HG03565 (cell line): ENCODE data around the gene ARL10.
"Not testable (repeated sequence)": the region's sequence is repeated elsewhere in the genome, so short reads cannot be mapped to it uniquely, and the experiment has no call there.

Source experiments
- ATAC-seq: cut with Tn5 transposase; IDR thresholded peaks from one replicate; pipeline ENCODE4 v1.9.1; 2021; ENCODE audit warnings: mild to moderate bottlenecking, moderate library complexity; ENCODE audit not compliant: unreplicated experiment

The ARL10 gene

GRCh38 chr5:176388444-176389134 is 23.3 kb downstream of the ARL10 start, which contains the start of the genes HIGD2A and NOP16:
HIGD2A (plus strand) TSS chr5:176388751; CDS start chr5:176388820, 69 bp downstream.
NOP16 (minus strand) TSS chr5:176388598; CDS start chr5:176388539, 59 bp downstream.
- ATAC-seq: peak; percentile 78

GRCh38 chr5:176389135-176390123 is 24.1 kb downstream of the ARL10 start:
- ATAC-seq: no peak

- ATAC-seq: no peak
Measured at GRCh38 chr5:176391479-176391878, 26.2 kb downstream of the ARL10 start.

- no peak for ATAC-seq
Measured at GRCh38 chr5:176391999-176392398, 26.7 kb downstream of the ARL10 start.

- ATAC-seq: no peak
Measured at GRCh38 chr5:176392526-176392925, 27.2 kb downstream of the ARL10 start.

- ATAC-seq: no peak
Measured at GRCh38 chr5:176394096-176394495, 28.8 kb downstream of the ARL10 start.

GRCh38 chr5:176394881-176395675 is 29.8 kb downstream of the ARL10 start:
- ATAC-seq: no peak

GRCh38 chr5:176396330-176396729 is 31.0 kb downstream of the ARL10 start:
- ATAC-seq: no peak

GRCh38 chr5:176397736-176398420 is 32.6 kb downstream of the ARL10 start:
- ATAC-seq: no peak

- no peak for ATAC-seq
Measured at GRCh38 chr5:176400382-176401156, 35.3 kb downstream of the ARL10 start.

GRCh38 chr5:176401281-176402205 is 36.3 kb downstream of the ARL10 start:
- no peak for ATAC-seq

- no peak for ATAC-seq
Measured at GRCh38 chr5:176405656-176406435, 40.6 kb downstream of the ARL10 start.

- ATAC-seq: no peak
Measured at GRCh38 chr5:176406436-176407052, 41.3 kb downstream of the ARL10 start.

GRCh38 chr5:176407456-176408251 is 42.4 kb downstream of the ARL10 start:
- no peak for ATAC-seq

GRCh38 chr5:176408252-176408573 is 42.9 kb downstream of the ARL10 start:
- not testable (repeated sequence) for ATAC-seq

GRCh38 chr5:176408590-176408989 is 43.3 kb downstream of the ARL10 start:
- ATAC-seq: no peak

- no peak for ATAC-seq
Measured at GRCh38 chr5:176409765-176410164, 44.5 kb downstream of the ARL10 start.
